SJCRH30 (cell line): Measurements from ENCODE around the gene PGLYRP1. TPM values are rescaled to one million over a fixed set of nuclear protein-coding genes. Genes with fewer than 3 reads are reported as not detected.

Experiments
- DNase-seq, 2 experiments: peaks; one replicate each; pipeline ENCODE4 v3.0.0-alpha.2; 2015 to 2020
- H3K27ac ChIP-seq: fragments of 250-450 bp; sonication (Bioruptor Pico); 2 replicates; pipeline ENCODE4 v1.5.1; 2020; ENCODE audit warnings: mild to moderate bottlenecking, moderate library complexity
- H3K27me3 ChIP-seq: fragments of 250-450 bp; sonication (Bioruptor Pico); 2 replicates; pipeline ENCODE4 v1.5.1; 2020; ENCODE audit warnings: mild to moderate bottlenecking, moderate library complexity
- H3K36me3 ChIP-seq: fragments of 250-450 bp; sonication (Bioruptor Pico); 2 replicates; pipeline ENCODE4 v1.5.1; 2020; ENCODE audit warnings: mild to moderate bottlenecking, moderate library complexity
- H3K4me1 ChIP-seq: fragments of 250-450 bp; sonication (Bioruptor Pico); 2 replicates; pipeline ENCODE4 v1.5.1; 2020; ENCODE audit warnings: mild to moderate bottlenecking, moderate library complexity
- H3K4me3 ChIP-seq: fragments of 250-450 bp; sonication (Bioruptor Pico); 2 replicates; pipeline ENCODE4 v1.5.1; 2020; ENCODE audit warnings: mild to moderate bottlenecking, moderate library complexity
- H3K9me3 ChIP-seq: fragments of 250-450 bp; sonication (Bioruptor Pico); replicated peaks from 2 replicates; pipeline ENCODE4 v1.5.1; 2020; ENCODE audit warnings: mild to moderate bottlenecking, moderate library complexity
- total RNA-seq: library from RNA; depleted of rRNA; stranded (reverse); fragments of >200 nt; shearing (Covaris generic); gene quantifications from 2 replicates; pipeline ENCODE4 v1.2.3, GENCODE V29; 2014; rRNA removed

PGLYRP1 gene
- total RNA-seq: not detected in 2 replicates

DNA sequence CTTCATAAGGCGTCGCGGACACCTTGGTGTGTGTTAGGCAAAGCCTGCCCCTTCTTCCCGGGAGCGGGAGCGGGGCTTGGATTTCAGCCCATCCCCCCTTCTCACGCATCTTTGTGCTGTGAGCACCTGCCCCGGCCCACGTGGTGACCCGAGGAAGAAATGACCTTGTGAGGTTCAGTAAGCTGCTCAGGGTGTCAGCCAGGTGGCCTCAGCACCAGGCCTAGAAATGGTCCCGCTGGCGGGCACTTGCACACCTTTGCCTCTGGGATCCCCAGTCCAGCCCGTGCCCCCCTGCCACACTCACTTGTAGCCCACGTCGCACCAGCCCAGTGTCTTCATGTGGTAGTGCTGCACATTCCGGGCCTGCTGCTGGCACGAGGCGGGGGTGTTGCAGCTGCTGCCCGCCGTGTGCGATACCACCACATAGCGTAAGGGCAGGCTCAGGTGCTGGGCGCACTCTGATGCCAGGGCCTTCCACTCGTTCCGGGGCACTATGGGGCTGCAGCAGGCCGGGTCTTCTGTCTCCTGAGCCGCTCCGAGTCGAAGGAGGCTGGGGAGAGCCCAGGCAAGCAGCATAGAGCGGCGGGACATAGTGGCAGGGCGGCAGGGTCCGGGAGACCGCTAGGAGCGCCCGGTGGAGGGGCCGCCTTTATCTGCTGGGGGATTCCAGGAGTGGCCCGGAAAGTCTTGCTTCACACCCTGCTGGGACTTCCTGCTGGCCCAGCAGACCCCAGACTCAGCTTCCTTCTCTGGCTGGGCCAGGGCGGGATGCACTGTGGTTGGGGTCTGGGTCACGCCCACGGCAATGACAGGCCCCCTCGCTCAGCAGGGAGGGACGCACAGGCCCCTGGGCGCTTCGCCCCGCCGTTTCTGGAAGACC lies at the start of gene PGLYRP1:
Gene PGLYRP1 (minus strand): TSS at position 623 of the 880 bp plus-strand sequence. CDS start 32 bp downstream, at position 591.
- no peaks in the 10 kb centered on the region for H3K4me1 ChIP-seq
- no peak for DNase-seq
- no peaks in the 10 kb centered on the region for H3K36me3 ChIP-seq
- H3K4me3 ChIP-seq: no peak within 1 kb of the TSS
- no peak within 1 kb of the TSS for H3K27ac ChIP-seq
- no peaks in the 10 kb centered on the region for H3K27me3 ChIP-seq
- H3K9me3 ChIP-seq: no peaks in the 10 kb centered on the region

- no peak overlapping the region for H3K4me3 ChIP-seq
Observed at GRCh38 chr19:46069806-46070341, 47.0 kb upstream of the PGLYRP1 start.

GRCh38 chr19:46068345-46069258 lies 45.7 kb upstream of the PGLYRP1 start:
- peaks cover 7% of the 10 kb centered on the region; the same call in 1 of the 2 replicates for H3K27me3 ChIP-seq
- no peak overlapping the region for H3K4me3 ChIP-seq
- no peaks in the 10 kb centered on the region for H3K9me3 ChIP-seq
- H3K4me1 ChIP-seq: peaks cover 5% of the 10 kb centered on the region
- no peak overlapping the region for H3K27ac ChIP-seq
- H3K36me3 ChIP-seq: no peaks in the 10 kb centered on the region
- peak; percentile 24 to 49 for DNase-seq

More at GRCh38 chr19:46069806-46070341, 47.0 kb upstream of the PGLYRP1 start:
- DNase-seq: no peak
- Histone ChIP-seq H3K36me3 (no peaks in the 10 kb centered on the region), H3K9me3 (no peaks in the 10 kb centered on the region), H3K27ac (no peak overlapping the region), H3K27me3 (peaks cover 7% of the 10 kb centered on the region; the same call in 1 of the 2 replicates), H3K4me1 (peaks cover 5% of the 10 kb centered on the region)

GRCh38 chr19:46067691-46068090 lies 44.8 kb upstream of the PGLYRP1 start:
- H3K4me1 ChIP-seq: peaks cover 5% of the 10 kb centered on the region
- H3K27ac ChIP-seq: no peak overlapping the region
- H3K4me3 ChIP-seq: no peak overlapping the region

DNA sequence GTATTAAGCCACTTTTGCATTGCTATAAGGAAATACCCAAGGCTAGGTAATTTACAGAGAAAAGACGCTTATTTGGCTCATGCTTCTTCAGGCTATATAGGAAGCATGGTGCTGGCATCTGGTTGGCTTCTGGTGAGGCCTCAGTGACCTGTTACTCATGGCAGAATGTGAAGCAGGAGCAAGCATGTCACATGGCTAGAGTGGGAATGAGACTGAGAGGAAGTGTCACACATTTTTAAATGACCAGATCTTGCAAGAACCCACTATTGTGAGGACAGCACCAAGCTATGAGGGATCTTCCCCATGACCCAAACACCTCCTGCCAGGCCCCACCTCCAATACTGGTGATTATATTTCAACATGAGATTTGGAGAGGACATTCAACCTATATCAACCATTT lies 43.6 kb upstream of the PGLYRP1 start:
- Histone ChIP-seq H3K27ac (no peak overlapping the region), H3K4me1 (peaks cover 5% of the 10 kb centered on the region), H3K4me3 (no peak overlapping the region), H3K27me3 (peaks cover 8% of the 10 kb centered on the region; the same call in 1 of the 2 replicates), H3K9me3 (no peaks in the 10 kb centered on the region; the same call in 1 of the 2 replicates), H3K36me3 (no peaks in the 10 kb centered on the region)
- DNase-seq: no peak

More at GRCh38 chr19:46067691-46068090, 44.8 kb upstream of the PGLYRP1 start:
- H3K36me3 ChIP-seq: no peaks in the 10 kb centered on the region
- H3K9me3 ChIP-seq: no peaks in the 10 kb centered on the region; the same call in 1 of the 2 replicates
- no peak for DNase-seq
- H3K27me3 ChIP-seq: peaks cover 7% of the 10 kb centered on the region; the same call in 1 of the 2 replicates

GRCh38 chr19:46065486-46066071 lies 42.7 kb upstream of the PGLYRP1 start:
- Histone ChIP-seq H3K4me3 (no peak overlapping the region), H3K36me3 (no peaks in the 10 kb centered on the region), H3K9me3 (no peaks in the 10 kb centered on the region; the same call in 1 of the 2 replicates), H3K27me3 (peaks cover 12% of the 10 kb centered on the region; the same call in 1 of the 2 replicates), H3K27ac (no peak overlapping the region), H3K4me1 (peaks cover 5% of the 10 kb centered on the region)
- no peak for DNase-seq

DNA sequence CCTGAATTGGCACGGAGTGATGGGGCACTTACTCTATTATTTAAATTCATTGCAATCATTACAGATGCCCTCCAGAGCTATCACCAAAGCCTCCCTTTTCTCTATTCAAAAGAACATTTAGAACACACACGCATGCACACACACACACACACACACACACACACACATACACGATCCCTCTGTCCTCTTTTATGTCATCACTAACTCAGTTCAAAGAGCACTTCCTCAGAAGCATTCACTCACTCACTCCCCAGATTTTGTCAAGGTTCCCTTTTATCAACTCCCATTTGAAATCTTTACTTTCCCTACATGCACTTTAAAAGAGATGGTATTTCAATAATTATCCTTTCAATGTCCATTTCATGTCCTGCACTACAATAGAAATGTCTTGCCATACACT lies 40.3 kb upstream of the PGLYRP1 start:
- DNase-seq: no peak
- Histone ChIP-seq H3K9me3 (peaks cover 3% of the 10 kb centered on the region), H3K4me3 (no peak overlapping the region), H3K36me3 (no peaks in the 10 kb centered on the region), H3K4me1 (peaks cover 2% of the 10 kb centered on the region), H3K27me3 (0 out of 2 replicates have a peak, but pooled peaks cover 12% of the 10 kb centered on the region), H3K27ac (no peak overlapping the region)

GRCh38 chr19:46060012-46060411 lies 37.2 kb upstream of the PGLYRP1 start:
- H3K9me3 ChIP-seq: peaks cover 3% of the 10 kb centered on the region
- DNase-seq: no peak

DNA sequence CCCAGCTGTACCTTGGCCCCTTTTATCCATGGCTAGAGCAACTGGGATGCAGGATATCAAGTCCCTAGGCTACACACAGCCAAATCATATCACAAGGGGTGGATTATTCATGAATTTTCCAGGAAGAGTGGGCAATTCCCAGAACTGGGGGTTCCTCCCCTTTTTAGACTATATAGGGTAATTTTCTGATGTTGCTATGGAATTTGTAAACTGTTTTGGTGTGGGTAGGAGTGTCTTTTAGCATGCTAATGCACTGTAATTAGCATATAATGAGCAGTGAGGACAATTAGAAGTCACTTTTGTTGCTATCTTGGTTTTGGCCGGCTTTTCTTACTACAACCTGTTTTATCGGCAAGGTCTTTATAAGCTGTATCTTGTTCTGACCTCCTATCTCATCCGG lies 35.9 kb upstream of the PGLYRP1 start:
- DNase-seq: no peak
- no peak overlapping the region for H3K27ac ChIP-seq
- peaks cover 3% of the 10 kb centered on the region for H3K9me3 ChIP-seq
- H3K36me3 ChIP-seq: no peaks in the 10 kb centered on the region
- H3K4me1 ChIP-seq: no peaks in the 10 kb centered on the region
- peaks cover 5% of the 10 kb centered on the region; the same call in 1 of the 2 replicates for H3K27me3 ChIP-seq
- no peak overlapping the region for H3K4me3 ChIP-seq

More at GRCh38 chr19:46060012-46060411, 37.2 kb upstream of the PGLYRP1 start:
- Histone ChIP-seq H3K27ac (no peak overlapping the region), H3K36me3 (no peaks in the 10 kb centered on the region), H3K4me3 (no peak overlapping the region), H3K4me1 (no peaks in the 10 kb centered on the region), H3K27me3 (peaks cover 5% of the 10 kb centered on the region; the same call in 1 of the 2 replicates)

DNA sequence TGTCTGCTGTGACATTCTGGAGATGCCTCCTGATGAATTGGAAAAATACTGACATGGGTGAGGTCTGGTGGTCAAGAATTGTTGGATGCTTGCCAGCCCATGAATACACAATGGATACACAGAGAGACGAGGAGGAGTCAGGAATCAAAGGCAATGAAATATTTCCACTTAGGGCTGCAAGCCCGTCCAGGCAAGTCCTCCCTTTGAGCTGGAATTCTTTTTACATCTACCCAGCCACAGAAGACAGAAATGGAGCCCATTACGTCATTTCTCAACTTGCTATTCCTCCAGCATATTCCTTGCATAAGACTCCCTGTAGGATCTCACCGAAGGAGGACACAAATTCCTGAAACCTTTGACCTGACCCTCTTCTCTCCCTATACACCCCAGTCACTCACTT lies 33.7 kb upstream of the PGLYRP1 start:
- DNase-seq: no peak
- Histone ChIP-seq H3K36me3 (no peaks in the 10 kb centered on the region), H3K9me3 (peaks cover 3% of the 10 kb centered on the region; the same call in 1 of the 2 replicates), H3K27ac (no peak overlapping the region), H3K27me3 (peaks cover 4% of the 10 kb centered on the region; the same call in 1 of the 2 replicates), H3K4me1 (no peaks in the 10 kb centered on the region), H3K4me3 (no peak overlapping the region)

DNA sequence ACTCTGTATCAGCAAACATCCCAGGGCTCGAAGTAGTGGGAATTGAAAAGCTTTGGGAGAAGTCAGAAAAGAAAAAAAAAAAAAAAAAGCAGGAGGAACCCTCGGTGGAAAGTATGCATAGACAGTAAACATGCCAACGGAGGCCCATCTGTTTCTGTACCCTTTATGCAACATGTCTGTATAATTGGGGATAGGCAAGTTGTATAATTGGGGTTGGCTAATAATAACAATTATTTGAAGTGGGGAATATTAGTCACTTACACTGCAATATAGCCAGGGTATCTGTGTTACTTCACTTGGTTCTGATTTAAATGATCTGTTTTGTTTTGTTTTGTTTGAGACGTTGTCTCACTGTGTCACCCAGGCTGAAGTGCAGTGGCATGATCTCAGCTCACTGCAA lies 30.0 kb upstream of the PGLYRP1 start:
- peaks cover 3% of the 10 kb centered on the region; the same call in 1 of the 2 replicates for H3K27me3 ChIP-seq
- DNase-seq: no peak
- no peaks in the 10 kb centered on the region for H3K36me3 ChIP-seq
- no peaks in the 10 kb centered on the region for H3K9me3 ChIP-seq
- no peak overlapping the region for H3K27ac ChIP-seq
- H3K4me3 ChIP-seq: no peak overlapping the region
- H3K4me1 ChIP-seq: no peaks in the 10 kb centered on the region

GRCh38 chr19:46049597-46049996 lies 26.7 kb upstream of the PGLYRP1 start:
- Histone ChIP-seq H3K36me3 (no peaks in the 10 kb centered on the region), H3K4me1 (no peaks in the 10 kb centered on the region), H3K27me3 (0 out of 2 replicates have a peak, but pooled peaks cover 3% of the 10 kb centered on the region), H3K9me3 (no peaks in the 10 kb centered on the region), H3K4me3 (no peak overlapping the region), H3K27ac (no peak overlapping the region)
- DNase-seq: peak in 1 of 2 experiments; percentile 35

DNA sequence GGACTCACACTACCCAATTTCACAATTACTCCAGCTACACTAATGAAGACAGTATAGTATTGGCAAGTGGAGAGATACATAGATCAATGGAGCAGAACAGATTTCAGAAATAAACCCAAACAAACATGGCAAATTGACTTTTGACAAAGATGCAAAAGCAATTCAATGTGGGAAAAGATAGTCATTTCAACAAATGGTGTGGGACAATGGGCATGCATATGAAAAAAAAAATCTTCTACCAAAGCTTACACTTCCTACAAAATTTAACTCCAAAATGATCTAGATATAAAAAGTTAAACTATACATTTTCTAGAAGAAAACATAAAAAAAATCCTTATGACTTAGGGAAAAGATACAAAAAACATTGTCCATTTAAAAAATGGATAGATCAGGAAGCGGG lies 20.7 kb upstream of the PGLYRP1 start:
- Histone ChIP-seq H3K27me3 (no peaks in the 10 kb centered on the region), H3K36me3 (no peaks in the 10 kb centered on the region), H3K27ac (no peak overlapping the region), H3K4me3 (no peak overlapping the region), H3K9me3 (no peaks in the 10 kb centered on the region), H3K4me1 (peaks cover 2% of the 10 kb centered on the region; the same call in 1 of the 2 replicates)
- DNase-seq: no peak
